ENCODE measurements around the gene SLC25A38. TPM values are rescaled to one million over a fixed set of nuclear protein-coding genes. Genes with fewer than 3 reads are reported as not detected.

The SLC25A38 gene
- polyA plus RNA-seq, 1 donor (not counting 4 experiments of a cell fraction or from before 2014, with no cell fraction given), result 40.2 TPM

- Histone ChIP-seq H3K4me1 (ENCODE audit: control insufficient read depth, extremely low read depth, insufficient read depth, low read length) (peaks cover 8% of the 10 kb centered on the region), H3K9me3 (ENCODE audit: control insufficient read depth, low read depth, low read length) (no peaks in the 10 kb centered on the region), H3K9me1 (ENCODE audit: control insufficient read depth, extremely low read depth, insufficient read depth, low read length) (no peaks in the 10 kb centered on the region), H4K20me1 (ENCODE audit: control insufficient read depth, extremely low read depth, insufficient read depth, low read length) (no peaks in the 10 kb centered on the region), H3K9ac (ENCODE audit: control insufficient read depth, extremely low read depth, insufficient read depth, low read length) (no peak overlapping the region), H3K27me3 (ENCODE audit: control insufficient read depth, extremely low read depth, insufficient read depth, low read length) (no peaks in the 10 kb centered on the region), H3K79me2 (ENCODE audit: control insufficient read depth, insufficient read depth, low read length) (peaks cover 9% of the 10 kb centered on the region), H3K27ac (ENCODE audit: control insufficient read depth, insufficient read depth, low read length) (no peak overlapping the region), H3K4me3 (ENCODE audit: control insufficient read depth in 2 of 3, extremely low read depth in 1 of 3, insufficient read depth in 2 of 3, low read depth in 1 of 3, low read length in 3 of 3) (no peak overlapping the region), H3K36me3 (ENCODE audit: control insufficient read depth in 2 of 2, extremely low read depth in 1 of 2, insufficient read depth in 2 of 2, low read length in 2 of 2) (no peaks in the 10 kb centered on the region), H2AFZ (ENCODE audit: control insufficient read depth, low read length) (no peak overlapping the region), H3K4me2 (ENCODE audit: control insufficient read depth, extremely low read depth, insufficient read depth, low read depth, low read length) (no peak overlapping the region)
- FAIRE-seq, result no peak
- dilution Hi-C loops (cut with MboI; ENCODE audit: extremely low pct_ligation_motif_present, low sequenced_read_pairs), result no loop called here
- no peak for TF ChIP-seq CTCF (optimal IDR thresholded peaks at IDR 0.05 in 1 of 3, IDR thresholded peaks at IDR 0.05 in 1 of 3, conservative IDR thresholded peaks at IDR 0.05 in 1 of 3; ENCODE audit: extremely low read depth in 1 of 3, insufficient read depth in 2 of 3, low read length in 3 of 3)
- TF ChIP-seq EZH2 (IDR thresholded peaks at IDR 0.05; ENCODE audit: low read length), result no peak
- no peak for DNase-seq (ENCODE audit: low read depth, low spot score)
These were observed 3.4 kb upstream of the SLC25A38 start for GRCh38 chr3:39379778-39380155.

- H2AFZ ChIP-seq (ENCODE audit: control insufficient read depth, low read length), result no peak overlapping the region
- no peak for DNase-seq (ENCODE audit: low read depth, low spot score)
- H3K36me3 ChIP-seq (ENCODE audit: control insufficient read depth in 2 of 2, extremely low read depth in 1 of 2, insufficient read depth in 2 of 2, low read length in 2 of 2), result no peaks in the 10 kb centered on the region
- no peak overlapping the region for H3K4me3 ChIP-seq (ENCODE audit: control insufficient read depth in 2 of 3, extremely low read depth in 1 of 3, insufficient read depth in 2 of 3, low read depth in 1 of 3, low read length in 3 of 3)
- dilution Hi-C loops (cut with MboI; ENCODE audit: extremely low pct_ligation_motif_present, low sequenced_read_pairs), result no loop called here
- H3K27me3 ChIP-seq (ENCODE audit: control insufficient read depth, extremely low read depth, insufficient read depth, low read length), result no peaks in the 10 kb centered on the region
- FAIRE-seq, result no peak
- no peaks in the 10 kb centered on the region for H3K9me3 ChIP-seq (ENCODE audit: control insufficient read depth, low read depth, low read length)
- peaks cover 2% of the 10 kb centered on the region for H3K9me1 ChIP-seq (ENCODE audit: control insufficient read depth, extremely low read depth, insufficient read depth, low read length)
- peaks cover 9% of the 10 kb centered on the region for H4K20me1 ChIP-seq (ENCODE audit: control insufficient read depth, extremely low read depth, insufficient read depth, low read length)
- no peak overlapping the region for H3K4me2 ChIP-seq (ENCODE audit: control insufficient read depth, extremely low read depth, insufficient read depth, low read depth, low read length)
- H3K27ac ChIP-seq (ENCODE audit: control insufficient read depth, insufficient read depth, low read length), result no peak overlapping the region
- no peak overlapping the region for H3K9ac ChIP-seq (ENCODE audit: control insufficient read depth, extremely low read depth, insufficient read depth, low read length)
- TF ChIP-seq CTCF (optimal IDR thresholded peaks at IDR 0.05 in 1 of 3, IDR thresholded peaks at IDR 0.05 in 1 of 3, conservative IDR thresholded peaks at IDR 0.05 in 1 of 3; ENCODE audit: extremely low read depth in 1 of 3, insufficient read depth in 2 of 3, low read length in 3 of 3) (no peak), EZH2 (IDR thresholded peaks at IDR 0.05; ENCODE audit: low read length) (no peak)
- H3K4me1 ChIP-seq (ENCODE audit: control insufficient read depth, extremely low read depth, insufficient read depth, low read length), result peaks cover 21% of the 10 kb centered on the region
- H3K79me2 ChIP-seq (ENCODE audit: control insufficient read depth, insufficient read depth, low read length), result peaks cover 25% of the 10 kb centered on the region
These were observed 1.7 kb upstream of the SLC25A38 start for GRCh38 chr3:39381432-39381831.
